Measurements from ENCODE around the gene CXXC5. TPM values are rescaled to one million over a fixed set of nuclear protein-coding genes. Genes with fewer than 3 reads are reported as not detected.

CXXC5 gene
- total RNA-seq, 2 experiments from 2014 or later = 0.82 to 1.0 TPM

- no peaks in the 10 kb centered on the region for H3K36me3 Mint-ChIP-seq
- peak overlapping the region; percentile 5 for H3K27ac Mint-ChIP-seq
- no peaks in the 10 kb centered on the region for H3K27me3 Mint-ChIP-seq
- intact Hi-C loops (cut with micrococcal nuclease) = loop anchor here (5.0 kb wide), 2 partner anchors 73 to 127 kb away; no protein-coding TSS in a partner anchor
- peaks cover 32% of the 10 kb centered on the region for H3K4me1 Mint-ChIP-seq (ENCODE audit: low read depth)
- CTCF ChIA-PET = interaction anchor here (1.0 to 8.8 kb wide), 2 partner anchors 9 to 128 kb away, joined by 3 to 145 read pairs; partner anchors contain the start of gene CXXC5
- H3K4me3 Mint-ChIP-seq = no peak overlapping the region
- POLR2A ChIA-PET = interaction anchor here (1.5 to 2.4 kb wide), 2 partner anchors 9 to 11 kb away, joined by 3 to 13 read pairs; partner anchors contain the start of gene CXXC5
- H3K9me3 Mint-ChIP-seq = no peaks in the 10 kb centered on the region
- DNase-seq = peak; percentile 6
These were observed 9.2 kb upstream of the CXXC5 start for GRCh38 chr5:139638736-139639618.

- CTCF ChIA-PET = interaction anchor here (1.0 kb wide), 2 partner anchors 8 to 127 kb away, joined by 3 read pairs; partner anchors contain the start of gene CXXC5
- H3K27ac Mint-ChIP-seq = no peak overlapping the region
- intact Hi-C loops (cut with micrococcal nuclease) = loop anchor here (5.0 kb wide), 2 partner anchors 73 to 127 kb away; no protein-coding TSS in a partner anchor
These were observed 8.3 kb upstream of the CXXC5 start for GRCh38 chr5:139639619-139640380.

GRCh38 chr5:139640421-139641115 is 7.6 kb upstream of the CXXC5 start:
- ChIA-PET POLR2A (no interaction called here), CTCF (interaction anchor here (1.0 kb wide), 1 partner anchor 127 kb away, joined by 3 read pairs; no protein-coding TSS in a partner anchor)
- Mint-ChIP-seq H3K36me3 (no peaks in the 10 kb centered on the region), H3K4me1 (ENCODE audit: low read depth) (peaks cover 20% of the 10 kb centered on the region), H3K27ac (no peak overlapping the region), H3K9me3 (no peaks in the 10 kb centered on the region), H3K4me3 (no peak overlapping the region), H3K27me3 (no peaks in the 10 kb centered on the region)
- intact Hi-C loops (cut with micrococcal nuclease) = no loop called here
- no peak for DNase-seq

More at GRCh38 chr5:139639619-139640380, 8.3 kb upstream of the CXXC5 start:
- Mint-ChIP-seq H3K27me3 (no peaks in the 10 kb centered on the region), H3K4me1 (ENCODE audit: low read depth) (peaks cover 27% of the 10 kb centered on the region), H3K9me3 (no peaks in the 10 kb centered on the region), H3K4me3 (no peak overlapping the region), H3K36me3 (no peaks in the 10 kb centered on the region)
- DNase-seq = peak; percentile 7
- POLR2A ChIA-PET = no interaction called here

GRCh38 chr5:139641116-139642080 is 6.8 kb upstream of the CXXC5 start:
- H3K4me1 Mint-ChIP-seq (ENCODE audit: low read depth) = peaks cover 11% of the 10 kb centered on the region
- no peak for DNase-seq
- no peaks in the 10 kb centered on the region for H3K9me3 Mint-ChIP-seq
- no peak overlapping the region for H3K4me3 Mint-ChIP-seq
- CTCF ChIA-PET = interaction anchor here (1.2 kb wide), 1 partner anchor 9 kb away, joined by 3 read pairs; no protein-coding TSS in a partner anchor
- no peak overlapping the region for H3K27ac Mint-ChIP-seq
- no peaks in the 10 kb centered on the region for H3K36me3 Mint-ChIP-seq
- peaks cover 4% of the 10 kb centered on the region for H3K27me3 Mint-ChIP-seq
- intact Hi-C loops (cut with micrococcal nuclease) = no loop called here
- POLR2A ChIA-PET = no interaction called here

- ChIA-PET POLR2A (no interaction called here), CTCF (interaction anchor here (1.2 kb wide), 1 partner anchor 10 kb away, joined by 3 read pairs; no protein-coding TSS in a partner anchor)
- Mint-ChIP-seq H3K27me3 (peaks cover 10% of the 10 kb centered on the region), H3K4me3 (no peak overlapping the region), H3K27ac (no peak overlapping the region), H3K36me3 (no peaks in the 10 kb centered on the region), H3K9me3 (no peaks in the 10 kb centered on the region), H3K4me1 (ENCODE audit: low read depth) (peaks cover 3% of the 10 kb centered on the region)
- intact Hi-C loops (cut with micrococcal nuclease) = no loop called here
- DNase-seq = no peak
These were observed 5.9 kb upstream of the CXXC5 start for GRCh38 chr5:139642213-139642612.

GRCh38 chr5:139642891-139643871 is 5.0 kb upstream of the CXXC5 start:
- intact Hi-C loops (cut with micrococcal nuclease) = no loop called here
- DNase-seq = no peak
- Mint-ChIP-seq H3K27ac (no peak overlapping the region), H3K36me3 (no peaks in the 10 kb centered on the region), H3K9me3 (no peaks in the 10 kb centered on the region), H3K4me1 (ENCODE audit: low read depth) (no peaks in the 10 kb centered on the region), H3K4me3 (no peak overlapping the region), H3K27me3 (peaks cover 17% of the 10 kb centered on the region)
- POLR2A ChIA-PET = no interaction called here
- CTCF ChIA-PET = interaction anchor here (2.0 kb wide), 1 partner anchor 9 kb away, joined by 9 read pairs; no protein-coding TSS in a partner anchor

GRCh38 chr5:139644001-139644456 is 4.1 kb upstream of the CXXC5 start:
- Mint-ChIP-seq H3K4me3 (no peak overlapping the region), H3K27ac (no peak overlapping the region), H3K9me3 (no peaks in the 10 kb centered on the region), H3K4me1 (ENCODE audit: low read depth) (no peaks in the 10 kb centered on the region), H3K27me3 (peaks cover 17% of the 10 kb centered on the region), H3K36me3 (no peaks in the 10 kb centered on the region)
- CTCF ChIA-PET = interaction anchor here (2.0 kb wide), 2 partner anchors 10 to 122 kb away, joined by 7 to 9 read pairs; no protein-coding TSS in a partner anchor
- DNase-seq = no peak
- intact Hi-C loops (cut with micrococcal nuclease) = no loop called here
- POLR2A ChIA-PET = no interaction called here

GRCh38 chr5:139644646-139645429 is 3.3 kb upstream of the CXXC5 start:
- CTCF ChIA-PET = interaction anchor here (0.9 to 2.0 kb wide), 5 partner anchors 11 to 208 kb away, joined by 3 to 9 read pairs (median 7); no protein-coding TSS in a partner anchor
- peaks cover 21% of the 10 kb centered on the region for H3K27me3 Mint-ChIP-seq
- H3K27ac Mint-ChIP-seq = no peak overlapping the region
- no peaks in the 10 kb centered on the region for H3K9me3 Mint-ChIP-seq
- intact Hi-C loops (cut with micrococcal nuclease) = no loop called here
- H3K4me1 Mint-ChIP-seq (ENCODE audit: low read depth) = peaks cover 4% of the 10 kb centered on the region
- H3K4me3 Mint-ChIP-seq = no peak overlapping the region
- DNase-seq = no peak
- H3K36me3 Mint-ChIP-seq = no peaks in the 10 kb centered on the region
- POLR2A ChIA-PET = no interaction called here

GRCh38 chr5:139645430-139645871 is 2.7 kb upstream of the CXXC5 start:
- DNase-seq = no peak
- no peaks in the 10 kb centered on the region for H3K36me3 Mint-ChIP-seq
- H3K27me3 Mint-ChIP-seq = peaks cover 26% of the 10 kb centered on the region
- ChIA-PET CTCF (interaction anchor here (0.9 to 2.0 kb wide), 6 partner anchors 11 to 208 kb away, joined by 3 to 9 read pairs (median 6); no protein-coding TSS in a partner anchor), POLR2A (no interaction called here)
- H3K27ac Mint-ChIP-seq = no peak overlapping the region
- H3K4me1 Mint-ChIP-seq (ENCODE audit: low read depth) = peaks cover 7% of the 10 kb centered on the region
- intact Hi-C loops (cut with micrococcal nuclease) = no loop called here
- H3K4me3 Mint-ChIP-seq = no peak overlapping the region
- H3K9me3 Mint-ChIP-seq = no peaks in the 10 kb centered on the region
